Neural crest cell (in vitro differentiated cells): Measurements from ENCODE around the gene NCAPD3. TPM values are rescaled to one million over a fixed set of nuclear protein-coding genes. Genes with fewer than 3 reads are reported as not detected.

Source experiments
- DNase-seq: peaks from one replicate; pipeline ENCODE4 v3.0.0; 2021; ENCODE audit warnings: low read depth, mixed read lengths, low spot score
- H3K27ac Mint-ChIP-seq: one replicate; pipeline ENCODE4 v1.8.0; 2021; ENCODE audit warnings: mild to moderate bottlenecking, mixed read lengths; ENCODE audit not compliant: unreplicated experiment
- H3K27me3 Mint-ChIP-seq: 2 replicates; pipeline ENCODE4 v1.8.0; 2021; ENCODE audit warnings: low read depth, mild to moderate bottlenecking, mixed read lengths
- H3K36me3 Mint-ChIP-seq: 2 replicates; pipeline ENCODE4 v1.8.0; 2021; ENCODE audit warnings: low read depth, mild to moderate bottlenecking, mixed read lengths
- H3K4me1 Mint-ChIP-seq: 2 replicates; pipeline ENCODE4 v1.8.0; 2021; ENCODE audit warnings: mixed read lengths
- H3K4me3 Mint-ChIP-seq: one replicate; pipeline ENCODE4 v1.8.0; 2021; ENCODE audit warnings: mild to moderate bottlenecking, mixed read lengths
- H3K9me3 Mint-ChIP-seq: 2 replicates; pipeline ENCODE4 v1.8.0; 2021; ENCODE audit warnings: mixed read lengths
- CTCF ChIP-seq: fragments of 200-600 bp; sonication (generic); conservative IDR thresholded peaks from 2 replicates; pipeline ENCODE4 v1.5.0; 2021; ENCODE audit warnings: antibody characterized with exemption, mild to moderate bottlenecking
- total RNA-seq: library from RNA; stranded (reverse); gene quantifications from 2 replicates; pipeline ENCODE4 v1.2.1, GENCODE V29; 2021

The NCAPD3 gene
- total RNA-seq, 1 donor from 2014 or later: 53.8 TPM

- Mint-ChIP-seq H3K4me1 (no peaks in the 10 kb centered on the region), H3K27me3 (no peaks in the 10 kb centered on the region), H3K27ac (no peak overlapping the region), H3K4me3 (no peak overlapping the region), H3K36me3 (peaks cover 61% of the 10 kb centered on the region), H3K9me3 (peaks cover 5% of the 10 kb centered on the region)
- DNase-seq: no peak
- TF ChIP-seq CTCF: no peak
Measured at GRCh38 chr11:134170919-134171281, 52.9 kb downstream of the NCAPD3 start.

- Mint-ChIP-seq H3K4me1 (no peaks in the 10 kb centered on the region), H3K27me3 (no peaks in the 10 kb centered on the region), H3K4me3 (no peak overlapping the region), H3K27ac (no peak overlapping the region), H3K36me3 (peaks cover 60% of the 10 kb centered on the region), H3K9me3 (peaks cover 5% of the 10 kb centered on the region)
- no peak for TF ChIP-seq CTCF
- no peak for DNase-seq
Measured at GRCh38 chr11:134170177-134170918, 53.4 kb downstream of the NCAPD3 start.

- H3K27ac Mint-ChIP-seq: peak overlapping the region; percentile 83
- peaks cover 88% of the 10 kb centered on the region for H3K36me3 Mint-ChIP-seq
- peaks cover 4% of the 10 kb centered on the region for H3K4me1 Mint-ChIP-seq
- no peak for DNase-seq
- peaks cover 26% of the 10 kb centered on the region for H3K9me3 Mint-ChIP-seq
- H3K27me3 Mint-ChIP-seq: peaks cover 18% of the 10 kb centered on the region
- H3K4me3 Mint-ChIP-seq: peak overlapping the region; percentile 82
- TF ChIP-seq CTCF: no peak
Measured at GRCh38 chr11:134164490-134165370, 59.0 kb downstream of the NCAPD3 start.

- Mint-ChIP-seq H3K4me3 (no peak overlapping the region), H3K4me1 (peaks cover 2% of the 10 kb centered on the region), H3K27ac (no peak overlapping the region), H3K9me3 (peaks cover 18% of the 10 kb centered on the region), H3K27me3 (peaks cover 14% of the 10 kb centered on the region), H3K36me3 (peaks cover 72% of the 10 kb centered on the region)
- no peak for TF ChIP-seq CTCF
- DNase-seq: no peak
Measured at GRCh38 chr11:134159652-134160051, 64.1 kb downstream of the NCAPD3 start.

GRCh38 chr11:134158023-134158422 lies 65.7 kb downstream of the NCAPD3 start:
- Mint-ChIP-seq H3K4me3 (no peak overlapping the region), H3K36me3 (peaks cover 63% of the 10 kb centered on the region), H3K27ac (no peak overlapping the region), H3K27me3 (peaks cover 6% of the 10 kb centered on the region), H3K4me1 (no peaks in the 10 kb centered on the region), H3K9me3 (peaks cover 8% of the 10 kb centered on the region)
- no peak for TF ChIP-seq CTCF
- DNase-seq: no peak
